Activated CD8-positive, alpha-beta memory T cell treated with anti-CD3 and anti-CD28 coated beads, Interleukin-2, amount 50 U/mL, for 1 hour (primary cell): ENCODE data around the gene PCAT6.
"Not testable (repeated sequence)": the region's sequence is repeated elsewhere in the genome, so short reads cannot be mapped to it uniquely, and the experiment has no call there.

Experiments used
- DNase-seq: peaks from one replicate; pipeline ENCODE4 v3.0.0-alpha.2; 2020; ENCODE audit errors: extremely low read depth

Gene PCAT6

GRCh38 chr1:202810615-202811295 lies at the start of gene PCAT6:
Gene PCAT6 (plus strand): TSS chr1:202810954.
- peak; percentile 75 for DNase-seq

- DNase-seq: no peak
These were observed 48.7 kb upstream of the PCAT6 start for GRCh38 chr1:202762019-202762418.

- no peak for DNase-seq
These were observed 45.0 kb upstream of the PCAT6 start for GRCh38 chr1:202765721-202766120.

- no peak for DNase-seq
These were observed 40.6 kb upstream of the PCAT6 start for GRCh38 chr1:202770135-202770534.

- DNase-seq: no peak
These were observed 29.6 kb upstream of the PCAT6 start for GRCh38 chr1:202781180-202781579.

GRCh38 chr1:202786804-202787203 lies 23.9 kb upstream of the PCAT6 start:
- DNase-seq: no peak

- no peak for DNase-seq
These were observed 22.0 kb upstream of the PCAT6 start for GRCh38 chr1:202788800-202789199.

GRCh38 chr1:202791077-202791747 lies 19.5 kb upstream of the PCAT6 start:
- no peak for DNase-seq

- DNase-seq: no peak
These were observed 16.6 kb upstream of the PCAT6 start for GRCh38 chr1:202794051-202794740.

- not testable (repeated sequence) for DNase-seq
These were observed 15.8 kb upstream of the PCAT6 start for GRCh38 chr1:202794931-202795330.

- no peak for DNase-seq
These were observed 14.1 kb upstream of the PCAT6 start for GRCh38 chr1:202796670-202797069.

GRCh38 chr1:202798260-202798659 lies 12.5 kb upstream of the PCAT6 start:
- no peak for DNase-seq

GRCh38 chr1:202798792-202799331 lies 11.9 kb upstream of the PCAT6 start:
- no peak for DNase-seq

GRCh38 chr1:202800742-202801141 lies 10.0 kb upstream of the PCAT6 start:
- DNase-seq: no peak

- no peak for DNase-seq
These were observed 9.6 kb upstream of the PCAT6 start for GRCh38 chr1:202801175-202801574.

- DNase-seq: no peak
These were observed 8.7 kb upstream of the PCAT6 start for GRCh38 chr1:202802034-202802433.

- DNase-seq: no peak
These were observed 7.5 kb upstream of the PCAT6 start for GRCh38 chr1:202802998-202803932.

GRCh38 chr1:202804126-202804525 lies 6.6 kb upstream of the PCAT6 start:
- DNase-seq: no peak

- DNase-seq: no peak
These were observed 4.6 kb upstream of the PCAT6 start for GRCh38 chr1:202805886-202806844.

- no peak for DNase-seq
These were observed 3.8 kb upstream of the PCAT6 start for GRCh38 chr1:202806845-202807450.
